B cell (primary cell): ENCODE results near the gene MIPEP. TPM values are rescaled to one million over a fixed set of nuclear protein-coding genes. Genes with fewer than 3 reads are reported as not detected.

ENCODE experiments used
- ATAC-seq: fragments of 200-7000 bp; cut with Tn5 transposase; one replicate; pipeline ENCODE4 v1.10.0; 2021; ENCODE audit warnings: low read depth, mild to moderate bottlenecking, moderate number of reproducible peaks, moderate library complexity
- CTCF ChIA-PET: fragments of 350-600 bp; sonication (Branson Sonifier 250); formaldehyde crosslinking; loops from one replicate; lab custom pipeline; 2021; ENCODE audit warnings: antibody characterized with exemption, inconsistent platforms; lab: Charles Lee
- POLR2A ChIA-PET: fragments of 350-600 bp; sonication (Branson Sonifier 250); formaldehyde crosslinking; loops from one replicate; lab custom pipeline; 2021; ENCODE audit warnings: antibody characterized with exemption; lab: Charles Lee
- DNase-seq: peaks from one replicate; pipeline ENCODE4 v3.0.0; 2013
- H2AFZ ChIP-seq: 2 replicates; pipeline ENCODE4 v1.6.1; 2012; ENCODE audit warnings: mild to moderate bottlenecking, low read depth, low read length; ENCODE audit not compliant: insufficient read depth, poor library complexity, severe bottlenecking
- H3K27ac ChIP-seq, 2 donors: 1 replicate in 1 of 2; 2 replicates in 1 of 2; pipeline ENCODE4 v1.5.1; 2012 to 2013; ENCODE audit warnings: low read length in 2 of 2, mild to moderate bottlenecking in 2 of 2, moderate library complexity in 1 of 2
- H3K27me3 ChIP-seq, 4 experiments: fragments of 200-600 bp in 1 of 4; sonication (generic) in 1 of 4; replicated peaks in 1 of 4; 1 replicate in 2 of 4; 2 replicates in 2 of 4; pipeline versions ENCODE4 v1.6.1 to v1.7.0; 2013 to 2016; ENCODE audit warnings: low read length in 3 of 4, mild to moderate bottlenecking in 2 of 4, mixed read lengths in 1 of 4, moderate library complexity in 1 of 4; ENCODE audit not compliant: insufficient read depth in 4 of 4, control insufficient read depth in 3 of 4; ENCODE audit errors: control extremely low read depth in 1 of 4
- H3K36me3 ChIP-seq, 2 experiments: replicated peaks in 1 of 2; 1 replicate in 1 of 2; 2 replicates in 1 of 2; pipeline versions ENCODE4 v1.6.1 to v1.7.1; 2013; ENCODE audit warnings: low read length in 1 of 2; ENCODE audit not compliant: insufficient read depth in 2 of 2, control insufficient read depth in 1 of 2; ENCODE audit errors: control extremely low read depth in 1 of 2, extremely low read depth in 1 of 2
- H3K4me1 ChIP-seq, 2 donors: fragments of 200-600 bp in 1 of 2; sonication (generic) in 1 of 2; 1 replicate in 1 of 2; 2 replicates in 1 of 2; pipeline versions ENCODE4 v1.5.1 to v1.6.1; 2013 to 2017; ENCODE audit warnings: low read length in 2 of 2; ENCODE audit not compliant: control insufficient read depth in 2 of 2, insufficient read depth in 2 of 2
- H3K4me2 ChIP-seq: replicated peaks from 2 replicates; pipeline ENCODE3; 2012; ENCODE audit warnings: mild to moderate bottlenecking, low read depth, low read length; ENCODE audit not compliant: poor library complexity, severe bottlenecking
- H3K4me3 ChIP-seq, 5 experiments: fragments of 200-600 bp in 1 of 5; sonication (generic) in 1 of 5; 1 replicate in 3 of 5; 2 replicates in 2 of 5; pipeline versions ENCODE4 v1.5.1 to v1.7.0; 2011 to 2016; ENCODE audit warnings: low read length in 4 of 5, mild to moderate bottlenecking in 4 of 5, low read depth in 2 of 5, control low read depth in 1 of 5, moderate library complexity in 1 of 5; ENCODE audit not compliant: insufficient read depth in 1 of 5; ENCODE audit errors: control extremely low read depth in 1 of 5, extremely low read depth in 1 of 5
- H3K79me2 ChIP-seq: fragments of 200-600 bp; sonication (generic); one replicate; pipeline ENCODE4 v1.6.0; 2016; ENCODE audit warnings: low read length; ENCODE audit not compliant: control insufficient read depth, insufficient read depth
- H3K9ac ChIP-seq: fragments of 200-600 bp; sonication (generic); 2 replicates; pipeline ENCODE4 v1.6.1; 2017; ENCODE audit warnings: mild to moderate bottlenecking, low read length, moderate library complexity
- H3K9me3 ChIP-seq, 3 donors: one replicate each; pipeline versions ENCODE4 v1.6.1 to v1.7.1; 2013; ENCODE audit warnings: low read length in 2 of 3; ENCODE audit not compliant: control insufficient read depth in 2 of 3, insufficient read depth in 1 of 3; ENCODE audit errors: control extremely low read depth in 1 of 3
- H4K20me1 ChIP-seq: 2 replicates; pipeline ENCODE4 v1.6.0; 2012; ENCODE audit warnings: mild to moderate bottlenecking, low read length; ENCODE audit not compliant: insufficient read depth, control insufficient read depth, poor library complexity, severe bottlenecking
- H3K27ac Mint-ChIP-seq: one replicate; pipeline ENCODE4 v1.8.0; 2021; ENCODE audit warnings: mixed read lengths
- H3K27me3 Mint-ChIP-seq: one replicate; pipeline ENCODE4 v1.8.0; 2021; ENCODE audit warnings: mixed read lengths
- H3K4me1 Mint-ChIP-seq: one replicate; pipeline ENCODE4 v1.8.0; 2021; ENCODE audit warnings: mixed read lengths
- H3K4me3 Mint-ChIP-seq: one replicate; pipeline ENCODE4 v1.8.0; 2021; ENCODE audit warnings: mixed read lengths
- H3K9me3 Mint-ChIP-seq: one replicate; pipeline ENCODE4 v1.8.0; 2022; ENCODE audit warnings: mixed read lengths; ENCODE audit not compliant: insufficient read depth
- EZH2 ChIP-seq: IDR thresholded peaks from 2 replicates; pipeline ENCODE4 v1.6.1; 2012; ENCODE audit warnings: borderline replicate concordance, low read depth, mild to moderate bottlenecking, moderate library complexity, low read length; ENCODE audit not compliant: insufficient read depth, poor library complexity, severe bottlenecking
- WGBS: methylation state at CpG from one replicate; pipeline ENCODE4 v1.1.5; 2013; ENCODE audit warnings: missing lambda C conversion rate; ENCODE audit not compliant: insufficient coverage; 5-methylcytosine and 5-hydroxymethylcytosine counted together
- intact Hi-C: fragments of 100-400 bp; cut with micrococcal nuclease; formaldehyde crosslinking; loops from one replicate; pipeline ENCODE4 v1.10.0; 2022
- polyA plus RNA-seq: library from polyadenylated mRNA; depleted of rRNA; stranded (reverse); fragments of >200 nt; gene quantifications from 2 replicates; pipeline ENCODE4 v1.2.3, GENCODE V29; 2012
- total RNA-seq, 2 donors: library from RNA; stranded (reverse); fragments of 120-200 nt in 1 of 2; gene quantifications; 1 replicate in 1 of 2; 2 replicates in 1 of 2; pipeline versions ENCODE4 v1.2.3 to v1.2.4, GENCODE V29; 2013 to 2022
- TF ChIP-seq, protein P1 (sequence below): fragments of 200-600 bp; IDR thresholded peaks from one replicate; pipeline ENCODE4 v1.8.0; 2022; ENCODE audit warnings: antibody characterized with exemption, mild to moderate bottlenecking

The MIPEP gene
- total and polyA plus RNA-seq, 2 donors (not counting 1 experiment from before 2014, with no cell fraction given), result 6.2 to 16.9 TPM

DNA sequence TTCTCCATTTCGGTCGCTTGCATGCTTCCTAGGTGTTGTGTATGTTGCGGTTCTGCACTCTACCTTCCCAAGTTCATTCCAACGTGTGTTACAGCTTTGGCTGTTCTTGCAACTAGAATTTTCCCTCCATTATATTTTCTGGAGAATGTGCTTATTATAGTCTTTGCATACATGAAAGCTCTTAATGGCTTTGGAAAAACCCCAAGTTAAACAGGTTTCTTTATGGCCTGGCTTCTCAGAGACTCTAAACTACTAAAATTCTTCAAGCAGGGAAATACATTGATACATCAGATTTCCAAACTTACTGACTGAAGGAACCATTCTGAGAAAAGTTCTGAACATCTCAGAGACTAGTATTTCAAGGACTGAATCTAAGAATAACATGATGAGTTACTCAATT lies 11.9 kb downstream of the MIPEP start:
- H3K4me2 ChIP-seq, result no peak overlapping the region
- WGBS, result no CpG with 5 or more reads among the region's 4 CpGs
- H4K20me1 ChIP-seq, result no peaks in the 10 kb centered on the region
- no peaks in the 10 kb centered on the region for H3K4me1 Mint-ChIP-seq
- H3K4me3 ChIP-seq, result no peak overlapping the region
- intact Hi-C loops, result no loop called here
- no peaks in the 10 kb centered on the region for H3K9me3 Mint-ChIP-seq
- H3K36me3 ChIP-seq, result peaks cover 6 to 12% of the 10 kb centered on the region in 2 experiments
- H3K27me3 ChIP-seq, result no peaks in the 10 kb centered on the region
- no peak overlapping the region for H3K27ac ChIP-seq
- no peaks in the 10 kb centered on the region for H3K79me2 ChIP-seq
- H3K4me1 ChIP-seq, result no peaks in the 10 kb centered on the region
- H3K9me3 ChIP-seq, result no peaks in the 10 kb centered on the region
- DNase-seq (no peak), ATAC-seq (no peak)
- H2AFZ ChIP-seq, result no peak overlapping the region
- no peaks in the 10 kb centered on the region for H3K27me3 Mint-ChIP-seq
- POLR2A ChIA-PET, result no interaction called here
- H3K9ac ChIP-seq, result no peak overlapping the region
- no peak overlapping the region for H3K27ac Mint-ChIP-seq
- TF ChIP-seq, protein P1, sequence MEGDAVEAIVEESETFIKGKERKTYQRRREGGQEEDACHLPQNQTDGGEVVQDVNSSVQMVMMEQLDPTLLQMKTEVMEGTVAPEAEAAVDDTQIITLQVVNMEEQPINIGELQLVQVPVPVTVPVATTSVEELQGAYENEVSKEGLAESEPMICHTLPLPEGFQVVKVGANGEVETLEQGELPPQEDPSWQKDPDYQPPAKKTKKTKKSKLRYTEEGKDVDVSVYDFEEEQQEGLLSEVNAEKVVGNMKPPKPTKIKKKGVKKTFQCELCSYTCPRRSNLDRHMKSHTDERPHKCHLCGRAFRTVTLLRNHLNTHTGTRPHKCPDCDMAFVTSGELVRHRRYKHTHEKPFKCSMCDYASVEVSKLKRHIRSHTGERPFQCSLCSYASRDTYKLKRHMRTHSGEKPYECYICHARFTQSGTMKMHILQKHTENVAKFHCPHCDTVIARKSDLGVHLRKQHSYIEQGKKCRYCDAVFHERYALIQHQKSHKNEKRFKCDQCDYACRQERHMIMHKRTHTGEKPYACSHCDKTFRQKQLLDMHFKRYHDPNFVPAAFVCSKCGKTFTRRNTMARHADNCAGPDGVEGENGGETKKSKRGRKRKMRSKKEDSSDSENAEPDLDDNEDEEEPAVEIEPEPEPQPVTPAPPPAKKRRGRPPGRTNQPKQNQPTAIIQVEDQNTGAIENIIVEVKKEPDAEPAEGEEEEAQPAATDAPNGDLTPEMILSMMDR, result no peak
- TF ChIP-seq EZH2, result no peak
- CTCF ChIA-PET, result interaction anchor here (0.6 to 1.5 kb wide), 2 partner anchors 25 to 412 kb away, joined by 3 read pairs; no protein-coding TSS in a partner anchor
- no peak overlapping the region for H3K4me3 Mint-ChIP-seq

DNA sequence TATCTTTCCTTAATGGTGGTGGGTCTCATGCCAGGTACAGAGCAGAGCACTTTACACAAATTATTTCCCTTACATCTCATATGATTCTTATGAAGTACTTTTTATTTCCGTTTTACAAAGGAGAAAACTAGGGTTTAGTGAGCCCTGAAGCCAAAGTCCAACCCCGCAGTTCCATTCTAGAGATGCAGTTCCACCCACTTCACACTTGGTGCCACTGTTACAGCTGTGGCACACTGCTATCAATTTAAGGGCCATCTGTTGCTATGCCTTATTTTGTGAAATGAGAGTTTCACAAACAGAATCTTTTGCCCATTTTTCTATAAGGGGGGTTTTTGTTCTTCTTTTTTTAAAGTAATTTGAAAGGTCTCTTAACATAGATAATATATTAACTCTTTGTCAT lies 12.9 kb downstream of the MIPEP start:
- H3K27ac Mint-ChIP-seq, result no peak overlapping the region
- CTCF ChIA-PET, result interaction anchor here (2.1 kb wide), 1 partner anchor 409 kb away, joined by 4 read pairs; no protein-coding TSS in a partner anchor
- H3K4me2 ChIP-seq, result no peak overlapping the region

More for the DNA sequence above, 12.9 kb downstream of the MIPEP start:
- no peaks in the 10 kb centered on the region for H3K27me3 ChIP-seq
- Mint-ChIP-seq H3K4me1 (peaks cover 3% of the 10 kb centered on the region), H3K4me3 (no peak overlapping the region), H3K9me3 (no peaks in the 10 kb centered on the region), H3K27me3 (no peaks in the 10 kb centered on the region)
- no peak overlapping the region for H3K9ac ChIP-seq
- DNase-seq (no peak), ATAC-seq (no peak)
- 100% methylated on average over 1 of the region's 2 CpGs for WGBS
- no peak overlapping the region for H3K4me3 ChIP-seq
- H3K9me3 ChIP-seq, result no peaks in the 10 kb centered on the region
- no peaks in the 10 kb centered on the region for H3K79me2 ChIP-seq
- no peaks in the 10 kb centered on the region for H4K20me1 ChIP-seq
- H2AFZ ChIP-seq, result no peak overlapping the region
- intact Hi-C loops, result no loop called here
- POLR2A ChIA-PET, result no interaction called here
- H3K4me1 ChIP-seq, result peaks cover 1 to 2% of the 10 kb centered on the region in 2 donors
- peaks cover 6 to 12% of the 10 kb centered on the region in 2 experiments for H3K36me3 ChIP-seq
- H3K27ac ChIP-seq, result no peak overlapping the region
- TF ChIP-seq, protein P1, result no peak
- TF ChIP-seq EZH2, result no peak
